ENCODE data around the gene TM9SF1.

DNA sequence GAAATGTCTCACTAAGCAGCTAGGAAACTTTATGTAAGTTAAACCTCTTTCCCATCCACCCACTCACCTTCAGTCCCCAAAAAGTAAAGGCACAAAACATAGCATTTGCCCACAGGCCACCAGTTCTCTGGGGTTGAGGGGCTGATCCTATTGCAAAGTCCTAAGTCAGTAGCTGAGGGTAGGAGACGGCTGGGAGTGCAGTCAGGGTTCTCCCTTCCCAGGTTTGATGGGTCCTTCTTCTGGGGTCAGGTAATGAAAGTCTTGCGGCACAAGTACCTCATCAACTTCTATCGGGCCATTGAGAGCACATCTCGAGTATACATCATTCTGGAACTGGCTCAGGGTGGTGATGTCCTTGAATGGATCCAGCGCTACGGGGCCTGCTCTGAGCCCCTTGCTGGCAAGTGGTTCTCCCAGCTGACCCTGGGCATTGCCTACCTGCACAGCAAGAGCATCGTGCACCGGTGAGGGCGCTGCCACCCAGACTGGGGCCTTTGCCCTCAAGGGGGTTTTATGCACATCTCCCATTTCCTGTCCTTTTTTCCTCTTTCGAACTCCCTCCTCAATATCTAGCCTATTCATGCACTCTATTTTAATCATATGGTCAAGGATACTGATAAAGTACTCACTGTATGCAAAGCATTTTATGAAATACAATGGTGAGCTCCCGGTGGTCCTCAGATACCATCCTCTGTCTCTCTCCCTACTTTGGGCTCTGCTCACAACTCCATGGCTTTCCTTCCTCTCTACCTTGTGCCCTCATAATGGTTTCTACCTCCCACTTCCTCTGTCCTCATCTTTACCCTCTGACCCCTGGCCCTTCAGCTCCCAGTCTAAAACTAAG is 11.2 kb upstream of the TM9SF1 start:
- TF ChIP-seq SMC3 (IDR thresholded peaks at IDR 0.05; ENCODE audit: borderline replicate concordance, low read length) = no peak
- no peak for TF ChIP-seq POLR2AphosphoS5 (IDR thresholded peaks at IDR 0.05; ENCODE audit: low read length)
- TF ChIP-seq, protein P1, sequence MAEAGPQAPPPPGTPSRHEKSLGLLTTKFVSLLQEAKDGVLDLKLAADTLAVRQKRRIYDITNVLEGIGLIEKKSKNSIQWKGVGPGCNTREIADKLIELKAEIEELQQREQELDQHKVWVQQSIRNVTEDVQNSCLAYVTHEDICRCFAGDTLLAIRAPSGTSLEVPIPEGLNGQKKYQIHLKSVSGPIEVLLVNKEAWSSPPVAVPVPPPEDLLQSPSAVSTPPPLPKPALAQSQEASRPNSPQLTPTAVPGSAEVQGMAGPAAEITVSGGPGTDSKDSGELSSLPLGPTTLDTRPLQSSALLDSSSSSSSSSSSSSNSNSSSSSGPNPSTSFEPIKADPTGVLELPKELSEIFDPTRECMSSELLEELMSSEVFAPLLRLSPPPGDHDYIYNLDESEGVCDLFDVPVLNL (IDR thresholded peaks at IDR 0.05; ENCODE audit: low read depth, low read length) = no peak
- TF ChIP-seq, protein P2, sequence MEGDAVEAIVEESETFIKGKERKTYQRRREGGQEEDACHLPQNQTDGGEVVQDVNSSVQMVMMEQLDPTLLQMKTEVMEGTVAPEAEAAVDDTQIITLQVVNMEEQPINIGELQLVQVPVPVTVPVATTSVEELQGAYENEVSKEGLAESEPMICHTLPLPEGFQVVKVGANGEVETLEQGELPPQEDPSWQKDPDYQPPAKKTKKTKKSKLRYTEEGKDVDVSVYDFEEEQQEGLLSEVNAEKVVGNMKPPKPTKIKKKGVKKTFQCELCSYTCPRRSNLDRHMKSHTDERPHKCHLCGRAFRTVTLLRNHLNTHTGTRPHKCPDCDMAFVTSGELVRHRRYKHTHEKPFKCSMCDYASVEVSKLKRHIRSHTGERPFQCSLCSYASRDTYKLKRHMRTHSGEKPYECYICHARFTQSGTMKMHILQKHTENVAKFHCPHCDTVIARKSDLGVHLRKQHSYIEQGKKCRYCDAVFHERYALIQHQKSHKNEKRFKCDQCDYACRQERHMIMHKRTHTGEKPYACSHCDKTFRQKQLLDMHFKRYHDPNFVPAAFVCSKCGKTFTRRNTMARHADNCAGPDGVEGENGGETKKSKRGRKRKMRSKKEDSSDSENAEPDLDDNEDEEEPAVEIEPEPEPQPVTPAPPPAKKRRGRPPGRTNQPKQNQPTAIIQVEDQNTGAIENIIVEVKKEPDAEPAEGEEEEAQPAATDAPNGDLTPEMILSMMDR (IDR thresholded peaks at IDR 0.05 in 2 of 3, conservative IDR thresholded peaks at IDR 0.05 in 1 of 3; ENCODE audit: control insufficient read depth in 2 of 3, extremely low read depth in 1 of 3, insufficient read depth in 1 of 3, low read depth in 3 of 3, low read length in 3 of 3) = no peak
- no peak for TF ChIP-seq PAX8 (IDR thresholded peaks at IDR 0.05)
- TF ChIP-seq TAF1 (IDR thresholded peaks at IDR 0.05; ENCODE audit: borderline replicate concordance, low read depth, low read length) = no peak
- TF ChIP-seq BACH1 (IDR thresholded peaks at IDR 0.05; ENCODE audit: borderline replicate concordance) = no peak
- no peak for TF ChIP-seq MAX (IDR thresholded peaks at IDR 0.05; ENCODE audit: low read depth, low read length)
- no peak for TF ChIP-seq HDAC6 (IDR thresholded peaks at IDR 0.05; ENCODE audit: unreplicated experiment)
- TF ChIP-seq EZH2 (IDR thresholded peaks at IDR 0.05; ENCODE audit: borderline replicate concordance, control insufficient read depth, low read depth, low read length) = no peak
- TF ChIP-seq FOS (IDR thresholded peaks at IDR 0.05; ENCODE audit: borderline replicate concordance, extremely low read depth, insufficient read length) = no peak

All from GM12878 (cell line).